ENCODE measurements around the gene SSBP3. TPM values are rescaled to one million over a fixed set of nuclear protein-coding genes. Genes with fewer than 3 reads are reported as not detected.
A peak's percentile ranks its signal among the peaks of the same experiment; 100 is the strongest.

Gene SSBP3
- total and polyA plus RNA-seq, 9 of the 15 experiments (the other 6 are each of a cell fraction or from before 2014, with no cell fraction given), result 8.7 to 108 (median 33.8) TPM

DNA sequence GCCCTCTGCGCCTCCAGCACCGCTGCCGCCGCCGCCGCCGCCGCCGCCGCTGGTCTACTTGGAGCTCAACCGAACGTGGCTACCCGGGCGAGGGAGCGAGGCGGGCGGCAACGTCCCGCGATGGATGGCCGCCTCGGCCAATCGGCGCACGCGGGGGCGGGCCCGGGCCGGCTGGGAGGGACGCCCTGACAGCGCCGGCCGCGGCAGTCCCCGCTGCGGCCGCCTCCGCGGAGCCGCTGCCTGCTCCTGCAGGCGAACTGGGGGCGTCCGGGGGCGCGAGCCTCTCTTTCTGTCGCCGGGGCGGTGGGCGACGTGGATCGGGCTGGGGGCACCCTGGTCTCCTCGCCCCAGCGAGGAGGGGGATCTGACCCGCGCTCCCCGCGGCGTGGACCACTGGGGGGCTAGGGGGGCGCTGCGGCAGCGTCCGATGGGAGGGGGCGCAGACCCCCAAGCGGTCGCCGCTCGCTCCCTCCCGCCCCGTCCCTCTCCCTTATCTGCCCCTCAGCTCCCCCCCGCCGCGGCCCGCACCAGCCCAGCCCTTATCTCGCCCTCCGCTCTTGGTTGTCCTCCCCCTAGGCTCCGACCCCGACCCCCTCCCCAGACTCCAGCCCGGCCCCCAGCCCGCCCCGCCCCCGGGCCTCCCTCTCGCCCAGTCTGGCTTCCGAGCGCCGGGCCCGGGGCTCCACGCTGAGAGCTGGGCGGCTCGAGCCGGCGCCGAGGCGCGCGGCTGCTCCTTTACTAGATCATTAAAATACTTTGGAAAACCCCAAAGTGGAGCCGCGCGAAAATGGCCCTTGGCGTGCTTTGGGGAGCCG lies at the start of gene SSBP3 (continued):
- TF ChIP-seq CLOCK (CRISPR knock-in tag; IDR thresholded peaks at IDR 0.05; ENCODE audit: borderline replicate concordance), result no peak
- TF ChIP-seq NR3C1 (CRISPR knock-in tag; IDR thresholded peaks at IDR 0.05), result no peak
- TF ChIP-seq ZNF146 (CRISPR knock-in tag; IDR thresholded peaks at IDR 0.05; ENCODE audit: unreplicated experiment), result no peak
- peak; percentile 55 for TF ChIP-seq SIN3B (IDR thresholded peaks at IDR 0.05; ENCODE audit: low read depth)
- TF ChIP-seq HMG20A (CRISPR knock-in tag; conservative IDR thresholded peaks at IDR 0.05), result no peak
- TF ChIP-seq CTBP1 (IDR thresholded peaks at IDR 0.05; ENCODE audit: borderline replicate concordance), result peak; percentile 95
- TF ChIP-seq PPARD (CRISPR knock-in tag; IDR thresholded peaks at IDR 0.05), result no peak
- peak; percentile 95 for TF ChIP-seq MTA3 (IDR thresholded peaks at IDR 0.05; ENCODE audit: borderline replicate concordance)
- TF ChIP-seq MEIS2 (IDR thresholded peaks at IDR 0.05; ENCODE audit: partially characterized antibody), result peak; percentile 42
- TF ChIP-seq, protein P1, sequence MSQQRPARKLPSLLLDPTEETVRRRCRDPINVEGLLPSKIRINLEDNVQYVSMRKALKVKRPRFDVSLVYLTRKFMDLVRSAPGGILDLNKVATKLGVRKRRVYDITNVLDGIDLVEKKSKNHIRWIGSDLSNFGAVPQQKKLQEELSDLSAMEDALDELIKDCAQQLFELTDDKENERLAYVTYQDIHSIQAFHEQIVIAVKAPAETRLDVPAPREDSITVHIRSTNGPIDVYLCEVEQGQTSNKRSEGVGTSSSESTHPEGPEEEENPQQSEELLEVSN (IDR thresholded peaks at IDR 0.05; ENCODE audit: borderline replicate concordance in 1 of 2, extremely low read depth in 1 of 2, insufficient read depth in 1 of 2, insufficient read length in 1 of 2, low read depth in 1 of 2, low read length in 1 of 2, poor library complexity in 1 of 2, severe bottlenecking in 1 of 2), result peak in 1 of 2 experiments; percentile 6
- TF ChIP-seq FOS (IDR thresholded peaks at IDR 0.05; ENCODE audit: extremely low read depth, insufficient read length), result peak; percentile 82
- TF ChIP-seq ZNF24 (IDR thresholded peaks at IDR 0.05), result peak; percentile 51; the same call in 1 of the 2 replicates
- no peak for TF ChIP-seq ATF1 (CRISPR knock-in tag; IDR thresholded peaks at IDR 0.05)
- peak; percentile 68 for TF ChIP-seq ATF1 (tag; IDR thresholded peaks at IDR 0.05)
- peak; percentile 18; the same call in 1 of the 2 replicates for TF ChIP-seq GATA2 (CRISPR knock-in tag; IDR thresholded peaks at IDR 0.05)
- peak in 1 of 2 experiments; percentile 46; a peak in 1 of 4 replicates for TF ChIP-seq MLLT1 (IDR thresholded peaks at IDR 0.05)
- TF ChIP-seq HDAC1 (IDR thresholded peaks at IDR 0.05), result peak in 1 of 2 experiments; percentile 82; a peak in 2 of 4 replicates
- peak; percentile 80; the same call in 1 of the 2 replicates for TF ChIP-seq NR1H2 (CRISPR knock-in tag; IDR thresholded peaks at IDR 0.05)
- TF ChIP-seq CXXC5 (CRISPR knock-in tag; IDR thresholded peaks at IDR 0.05), result peak; percentile 100
- no peak for TF ChIP-seq HDAC6 (IDR thresholded peaks at IDR 0.05; ENCODE audit: low read depth, low read length)
- no peak for TF ChIP-seq GABPB1 (CRISPR knock-in tag; IDR thresholded peaks at IDR 0.05)
- peak; percentile 92 for TF ChIP-seq VEZF1 (CRISPR knock-in tag; IDR thresholded peaks at IDR 0.05)
